Immature natural killer cell (primary cell): ENCODE data around the gene FRMD5. TPM values are rescaled to one million over a fixed set of nuclear protein-coding genes. Genes with fewer than 3 reads are reported as not detected.

ENCODE experiments used
- DNase-seq, 3 donors: peaks; one replicate each; pipeline ENCODE4 v3.0.0; 2022; ENCODE audit warnings: mixed read lengths in 1 of 3
- H3K27ac Mint-ChIP-seq, 6 donors: one replicate each; pipeline ENCODE4 v1.8.0; 2020; ENCODE audit warnings: mixed read lengths in 6 of 6, mild to moderate bottlenecking in 5 of 6, inconsistent platforms in 4 of 6, moderate library complexity in 3 of 6
- H3K27me3 Mint-ChIP-seq, 3 donors: one replicate each; pipeline ENCODE4 v1.8.0; 2020 to 2021; ENCODE audit warnings: low read depth in 3 of 3, mild to moderate bottlenecking in 3 of 3, mixed read lengths in 3 of 3, moderate library complexity in 3 of 3, inconsistent platforms in 1 of 3
- H3K36me3 Mint-ChIP-seq, 3 donors: one replicate each; pipeline ENCODE4 v1.8.0; 2020; ENCODE audit warnings: mixed read lengths in 3 of 3, inconsistent platforms in 2 of 3, mild to moderate bottlenecking in 2 of 3
- H3K4me1 Mint-ChIP-seq, 2 donors: one replicate each; pipeline ENCODE4 v1.8.0; 2020; ENCODE audit warnings: inconsistent platforms in 2 of 2, mild to moderate bottlenecking in 2 of 2, mixed read lengths in 2 of 2, moderate library complexity in 1 of 2
- H3K4me3 Mint-ChIP-seq, 5 donors: one replicate each; pipeline ENCODE4 v1.8.0; 2020; ENCODE audit warnings: mild to moderate bottlenecking in 5 of 5, mixed read lengths in 5 of 5, inconsistent platforms in 3 of 5, moderate library complexity in 3 of 5
- H3K9me3 Mint-ChIP-seq, 6 donors: one replicate each; pipeline ENCODE4 v1.8.0; 2020; ENCODE audit warnings: mild to moderate bottlenecking in 6 of 6, mixed read lengths in 6 of 6, inconsistent platforms in 4 of 6, moderate library complexity in 3 of 6
- polyA plus RNA-seq, 3 donors: library from polyadenylated mRNA; unstranded; fragments of 300-500 nt; fragmentation: Illumina TruSeq; gene quantifications; one replicate each; pipeline ENCODE4 v1.2.3, GENCODE V29; 2021

FRMD5 gene
- polyA plus RNA-seq, 3 donors from 2014 or later = 0.08 to 0.75 (median 0.21) TPM

DNA sequence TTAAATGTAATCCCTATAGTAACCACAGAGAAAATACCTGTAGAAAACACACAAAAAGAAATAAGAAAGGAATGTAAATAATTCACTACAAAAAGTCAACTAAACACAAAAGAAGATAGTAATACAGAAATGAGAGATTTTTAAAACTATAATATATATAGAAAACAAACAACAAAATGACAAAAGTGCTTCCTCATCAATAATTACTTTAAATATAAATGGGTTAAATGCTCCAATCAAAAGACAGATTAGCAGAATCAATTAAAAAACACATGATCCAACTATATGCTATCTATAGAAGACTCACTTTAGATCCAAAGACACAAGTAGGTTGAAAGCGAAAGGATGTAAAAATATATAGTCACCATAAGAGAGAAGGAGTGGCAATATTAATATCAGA lies 45.8 kb downstream of the FRMD5 start:
- H3K36me3 Mint-ChIP-seq = no peaks in the 10 kb centered on the region
- no peak for DNase-seq

DNA sequence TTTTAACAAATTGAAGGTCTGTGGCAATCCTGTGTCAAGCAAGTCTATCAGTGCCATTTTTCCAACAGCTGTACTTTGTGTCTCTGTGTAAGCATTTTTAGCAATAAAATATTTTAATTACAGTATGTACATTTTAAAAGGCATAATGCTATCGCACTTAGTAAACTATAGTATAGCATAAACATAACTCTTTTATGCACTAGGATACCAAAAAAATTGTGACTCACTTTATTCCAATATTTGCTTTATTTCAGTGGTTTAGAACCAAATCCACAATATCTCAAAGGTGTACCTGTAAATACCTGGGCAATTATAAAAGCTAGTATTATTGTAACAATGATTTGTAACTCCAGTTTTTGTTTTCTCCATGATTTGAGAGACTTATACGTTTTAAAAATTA lies 46.5 kb downstream of the FRMD5 start:
- no peak for DNase-seq
- H3K36me3 Mint-ChIP-seq = no peaks in the 10 kb centered on the region
- no peaks in the 10 kb centered on the region for H3K4me1 Mint-ChIP-seq
- peaks cover 4 to 7% (median 5%) of the 10 kb centered on the region in 3 donors for H3K27me3 Mint-ChIP-seq
- no peak overlapping the region for H3K27ac Mint-ChIP-seq
- no peaks in the 10 kb centered on the region for H3K9me3 Mint-ChIP-seq
- H3K4me3 Mint-ChIP-seq = no peak overlapping the region

More for the DNA sequence above, 45.8 kb downstream of the FRMD5 start:
- Mint-ChIP-seq H3K27me3 (peaks cover 4 to 7% (median 5%) of the 10 kb centered on the region in 3 donors), H3K4me1 (no peaks in the 10 kb centered on the region), H3K27ac (no peak overlapping the region), H3K9me3 (no peaks in the 10 kb centered on the region), H3K4me3 (no peak overlapping the region)

DNA sequence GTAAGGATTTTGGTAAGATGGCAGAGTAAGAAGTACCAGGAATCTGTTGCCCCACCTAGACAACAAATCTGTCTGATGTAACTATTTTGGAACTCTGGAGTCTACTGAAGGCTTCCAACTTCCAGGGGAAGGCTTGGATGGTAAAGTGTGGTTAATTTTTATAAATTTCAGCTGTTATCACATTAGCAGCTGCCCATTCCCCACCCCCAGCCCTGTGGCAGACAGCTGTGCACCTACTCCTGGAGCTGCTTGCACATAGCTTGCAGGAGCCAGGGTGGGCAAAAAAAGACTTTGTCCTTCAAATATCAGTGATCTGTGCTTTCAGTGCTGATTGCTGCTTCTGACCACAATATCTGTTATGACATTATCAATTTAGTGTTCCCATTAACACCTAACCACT lies 47.4 kb downstream of the FRMD5 start:
- Mint-ChIP-seq H3K9me3 (no peaks in the 10 kb centered on the region), H3K4me3 (no peak overlapping the region), H3K36me3 (no peaks in the 10 kb centered on the region), H3K27me3 (peaks cover 4 to 6% (median 5%) of the 10 kb centered on the region in 3 donors), H3K27ac (no peak overlapping the region), H3K4me1 (no peaks in the 10 kb centered on the region)
- no peak for DNase-seq

DNA sequence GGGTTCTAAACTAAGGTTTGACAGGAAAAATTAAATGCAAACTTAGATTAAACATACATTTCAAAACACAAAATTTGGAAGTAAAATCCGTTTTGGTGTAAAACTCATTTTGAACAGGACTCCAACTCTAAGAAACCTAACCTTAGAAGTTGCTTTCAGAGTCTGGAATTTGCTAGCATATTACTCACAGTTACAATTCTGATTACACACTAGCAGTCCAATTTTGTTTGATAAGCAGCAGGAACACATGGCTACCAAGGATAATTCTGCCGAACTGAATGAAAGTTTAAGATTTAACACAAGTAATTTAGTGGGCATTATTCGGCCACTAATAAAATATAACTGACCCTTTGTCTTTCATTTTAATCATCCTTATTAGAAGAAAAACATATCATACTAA lies 49.6 kb downstream of the FRMD5 start:
- H3K4me3 Mint-ChIP-seq = no peak overlapping the region
- H3K27ac Mint-ChIP-seq = no peak overlapping the region
- no peak for DNase-seq
- H3K27me3 Mint-ChIP-seq = peaks cover 3 to 4% (median 4%) of the 10 kb centered on the region in 3 donors
- H3K4me1 Mint-ChIP-seq = no peaks in the 10 kb centered on the region
- H3K9me3 Mint-ChIP-seq = no peaks in the 10 kb centered on the region
- H3K36me3 Mint-ChIP-seq = no peaks in the 10 kb centered on the region

DNA sequence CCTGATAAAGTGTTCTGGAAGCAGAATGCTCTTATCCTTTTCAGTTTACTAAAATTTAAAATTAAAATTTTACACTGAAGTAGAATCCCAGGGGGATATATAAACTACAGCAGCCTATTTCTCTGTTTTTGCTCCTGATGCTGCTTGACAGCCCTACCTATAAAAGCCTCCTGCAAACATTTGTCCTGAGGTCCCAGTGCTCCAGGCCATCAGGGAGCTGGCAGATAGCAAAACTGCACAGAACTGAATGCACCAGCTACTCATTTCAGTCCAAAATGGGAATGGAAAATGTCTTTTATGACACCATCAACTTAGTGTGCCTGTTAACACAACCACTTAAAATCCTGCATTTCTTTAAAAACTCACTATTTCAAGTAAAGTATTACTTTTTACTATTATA lies 50.1 kb downstream of the FRMD5 start:
- Mint-ChIP-seq H3K4me3 (no peak overlapping the region), H3K9me3 (no peaks in the 10 kb centered on the region), H3K27ac (no peak overlapping the region), H3K27me3 (peaks cover under 1 to 4% (median 3%) of the 10 kb centered on the region in 3 donors), H3K36me3 (no peaks in the 10 kb centered on the region), H3K4me1 (no peaks in the 10 kb centered on the region)
- no peak for DNase-seq

DNA sequence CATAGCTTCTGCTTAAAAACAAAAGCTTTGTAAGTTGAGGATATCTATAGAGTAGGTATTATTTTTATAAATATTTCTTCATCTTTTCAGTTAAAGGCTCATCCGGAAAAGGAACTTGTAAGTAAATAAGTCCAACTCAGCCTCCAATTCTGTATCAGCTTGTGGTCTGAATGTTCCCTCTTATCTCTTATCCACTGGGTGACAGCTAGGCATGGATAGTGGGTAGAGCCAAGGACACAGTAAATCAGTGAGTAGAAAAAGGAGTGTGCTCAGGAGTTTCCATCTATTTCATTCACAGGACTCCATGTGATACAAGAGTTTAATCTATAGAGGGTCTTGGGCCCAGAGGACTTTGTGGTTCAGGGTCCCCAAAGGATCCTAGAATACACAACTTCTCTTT lies 50.9 kb downstream of the FRMD5 start:
- DNase-seq = no peak
- H3K9me3 Mint-ChIP-seq = no peaks in the 10 kb centered on the region
- no peak overlapping the region for H3K4me3 Mint-ChIP-seq
- peaks cover 0 to 6% (median 4%) of the 10 kb centered on the region in 3 donors for H3K27me3 Mint-ChIP-seq
- H3K36me3 Mint-ChIP-seq = no peaks in the 10 kb centered on the region
- H3K4me1 Mint-ChIP-seq = no peaks in the 10 kb centered on the region
- H3K27ac Mint-ChIP-seq = no peak overlapping the region

DNA sequence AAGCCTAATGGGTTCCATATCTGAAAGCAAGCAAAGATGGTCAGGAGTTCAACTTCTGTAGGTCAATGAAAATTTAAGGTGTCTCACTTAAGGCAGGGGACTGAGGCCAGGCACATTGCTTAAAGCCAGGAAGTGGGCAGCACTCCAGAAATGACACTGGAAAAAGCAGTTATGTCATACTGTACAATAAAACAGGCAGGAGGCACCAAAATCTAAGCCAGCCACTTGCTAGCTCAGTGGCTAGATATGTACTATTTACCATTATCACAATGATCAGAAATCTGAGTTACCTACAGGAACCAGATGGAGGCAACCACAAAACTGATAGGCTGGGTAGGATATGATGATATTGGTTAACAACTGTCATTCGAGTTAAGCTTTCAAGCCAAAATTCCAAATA lies 57.3 kb downstream of the FRMD5 start:
- H3K9me3 Mint-ChIP-seq = no peaks in the 10 kb centered on the region
- H3K27me3 Mint-ChIP-seq = peaks cover 5 to 7% (median 5%) of the 10 kb centered on the region in 3 donors
- H3K4me1 Mint-ChIP-seq = no peaks in the 10 kb centered on the region
- no peak overlapping the region for H3K27ac Mint-ChIP-seq
- no peaks in the 10 kb centered on the region for H3K36me3 Mint-ChIP-seq
- no peak overlapping the region for H3K4me3 Mint-ChIP-seq
- no peak for DNase-seq

DNA sequence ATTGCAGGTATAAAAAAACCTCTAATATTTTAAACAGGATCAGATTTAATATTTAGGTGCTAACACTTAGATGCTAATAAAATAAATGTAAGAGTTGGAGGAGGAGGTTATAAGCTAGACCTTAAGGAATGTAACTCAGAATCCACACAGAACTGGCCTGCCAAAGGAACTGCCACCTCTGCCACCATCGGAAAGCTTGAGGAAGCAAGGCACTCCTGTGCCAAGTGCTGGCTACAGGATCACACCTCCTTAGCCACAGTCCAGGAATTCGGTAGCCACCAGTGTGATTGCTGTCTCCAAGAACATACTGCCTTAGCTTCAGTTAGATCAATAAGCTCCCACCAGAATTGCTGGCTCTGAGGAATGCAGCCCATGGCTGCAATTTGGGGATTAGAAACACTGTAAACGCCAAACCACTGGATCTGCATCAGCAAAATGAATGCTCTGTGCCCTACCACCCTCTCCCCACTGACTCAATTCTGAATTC lies 58.0 kb downstream of the FRMD5 start:
- DNase-seq = no peak
- no peak overlapping the region for H3K27ac Mint-ChIP-seq
- H3K4me3 Mint-ChIP-seq = no peak overlapping the region
- no peaks in the 10 kb centered on the region for H3K9me3 Mint-ChIP-seq
- peaks cover 5 to 7% (median 6%) of the 10 kb centered on the region in 3 donors for H3K27me3 Mint-ChIP-seq
- no peaks in the 10 kb centered on the region for H3K36me3 Mint-ChIP-seq
- H3K4me1 Mint-ChIP-seq = no peaks in the 10 kb centered on the region

DNA sequence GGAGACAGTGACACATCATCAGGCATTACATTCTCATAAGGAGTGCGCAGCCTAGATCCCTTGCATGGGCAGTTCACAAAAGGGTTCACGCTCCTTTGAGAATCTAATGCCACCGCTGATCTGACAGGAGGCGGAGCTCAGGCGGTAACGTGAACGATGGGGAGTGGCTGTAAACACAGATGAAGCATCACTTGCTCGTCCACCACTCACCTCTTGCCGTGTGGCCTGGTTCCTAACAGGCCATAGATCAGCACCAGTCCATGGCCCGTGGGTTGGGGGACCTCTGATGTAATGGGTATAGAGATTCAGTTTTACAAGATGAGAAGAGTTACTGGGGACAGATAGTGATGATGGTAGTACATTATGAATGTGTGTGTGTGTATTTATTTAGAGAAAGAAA lies 63.0 kb downstream of the FRMD5 start:
- Mint-ChIP-seq H3K4me3 (no peak overlapping the region), H3K36me3 (peaks cover 0 to 4% (median 0%) of the 10 kb centered on the region in 3 donors), H3K27ac (no peak overlapping the region), H3K9me3 (no peaks in the 10 kb centered on the region), H3K27me3 (peaks cover 1 to 12% (median 4%) of the 10 kb centered on the region in 3 donors), H3K4me1 (no peaks in the 10 kb centered on the region)
- no peak for DNase-seq

DNA sequence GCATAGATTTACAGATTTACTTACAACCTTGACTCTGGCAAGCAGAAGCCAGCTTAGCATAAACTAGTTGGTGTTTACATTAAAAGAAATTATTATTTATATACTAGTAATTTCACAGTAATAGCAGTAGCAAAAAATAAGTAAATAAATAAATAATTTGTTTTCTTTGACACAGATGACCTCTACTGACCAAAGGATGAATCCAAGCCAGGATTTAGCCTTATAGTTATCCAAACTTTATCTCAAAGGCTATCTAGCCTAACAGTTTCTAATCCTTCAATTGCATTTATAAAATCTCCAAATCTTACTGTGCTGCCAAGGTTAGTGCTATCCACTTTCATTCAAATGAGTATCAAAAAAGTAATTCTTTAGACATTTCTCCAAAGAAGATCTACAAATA lies 64.3 kb downstream of the FRMD5 start:
- Mint-ChIP-seq H3K4me1 (no peaks in the 10 kb centered on the region), H3K4me3 (no peak overlapping the region), H3K27ac (no peak overlapping the region), H3K36me3 (peaks cover 0 to 4% (median 0%) of the 10 kb centered on the region in 3 donors), H3K9me3 (no peaks in the 10 kb centered on the region), H3K27me3 (peaks cover 1 to 12% (median 3%) of the 10 kb centered on the region in 3 donors)
- DNase-seq = no peak

DNA sequence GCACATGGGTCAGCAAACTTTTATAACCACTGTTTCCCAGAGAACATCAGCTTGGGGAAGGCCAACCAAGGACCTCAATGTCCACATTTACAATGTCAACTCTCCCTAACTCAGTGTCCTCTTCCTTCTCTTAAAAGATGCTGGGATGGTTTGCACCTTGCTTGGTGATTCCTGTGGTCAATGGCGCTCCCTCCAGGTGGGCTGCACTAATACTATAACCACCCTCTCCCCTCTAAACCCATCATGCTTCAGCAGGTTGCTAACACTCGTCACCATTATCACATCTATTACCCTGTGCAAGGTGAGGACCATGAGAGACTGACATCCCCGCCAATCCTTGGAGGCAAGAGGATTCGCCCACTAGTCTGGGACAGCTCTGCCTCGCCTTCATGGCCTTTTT lies 65.2 kb downstream of the FRMD5 start:
- Mint-ChIP-seq H3K4me3 (no peak overlapping the region), H3K36me3 (peaks cover 0 to 4% (median 0%) of the 10 kb centered on the region in 3 donors), H3K27me3 (peaks cover 0 to 10% (median 1%) of the 10 kb centered on the region in 3 donors), H3K27ac (no peak overlapping the region), H3K9me3 (no peaks in the 10 kb centered on the region), H3K4me1 (no peaks in the 10 kb centered on the region)
- no peak for DNase-seq

DNA sequence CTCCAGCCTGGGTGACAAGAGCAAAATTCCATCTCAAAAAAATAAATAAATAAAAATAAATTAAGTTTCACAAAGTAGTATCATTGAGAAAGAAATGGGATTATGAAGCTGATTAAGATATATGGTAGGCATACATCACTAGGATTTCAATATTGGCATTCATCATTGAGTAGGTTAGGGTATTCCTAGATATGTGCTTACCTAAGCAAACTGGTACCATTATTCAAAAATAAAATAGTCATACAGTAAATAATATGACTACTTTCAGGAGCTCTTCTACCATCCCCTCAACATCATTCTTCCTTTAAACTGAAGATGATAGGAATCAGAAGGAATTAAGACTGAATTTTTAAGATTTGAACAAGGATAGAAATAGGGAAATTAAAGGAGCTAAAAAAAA lies 66.6 kb downstream of the FRMD5 start:
- Mint-ChIP-seq H3K36me3 (peaks cover 0 to 4% (median 0%) of the 10 kb centered on the region in 3 donors), H3K9me3 (no peaks in the 10 kb centered on the region), H3K27me3 (peaks cover 0 to 8% (median 0%) of the 10 kb centered on the region in 3 donors), H3K27ac (no peak overlapping the region), H3K4me1 (no peaks in the 10 kb centered on the region), H3K4me3 (no peak overlapping the region)
- no peak for DNase-seq

DNA sequence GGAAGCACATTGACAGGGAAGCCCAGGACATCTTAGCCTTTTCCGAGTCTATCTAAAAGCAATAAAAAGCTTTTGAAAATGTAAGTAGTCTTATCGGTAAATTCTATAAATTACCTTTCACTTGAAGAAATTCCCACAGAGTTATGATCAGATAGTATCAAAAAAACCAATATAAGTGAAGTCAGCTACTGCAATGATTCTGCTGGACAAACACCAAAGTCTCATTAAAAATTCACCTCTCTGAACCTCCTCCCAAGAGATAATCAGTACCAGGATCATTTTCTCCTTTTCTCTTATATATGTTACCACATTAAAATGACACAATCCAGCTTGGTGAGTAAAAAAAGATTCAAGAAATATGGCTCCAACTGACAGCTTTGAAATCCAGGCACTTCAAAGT lies 69.2 kb downstream of the FRMD5 start:
- H3K4me1 Mint-ChIP-seq = no peaks in the 10 kb centered on the region
- H3K27ac Mint-ChIP-seq = no peak overlapping the region
- no peak for DNase-seq
- peaks cover 0 to 8% (median 0%) of the 10 kb centered on the region in 3 donors for H3K27me3 Mint-ChIP-seq
- H3K9me3 Mint-ChIP-seq = no peaks in the 10 kb centered on the region
- H3K36me3 Mint-ChIP-seq = no peaks in the 10 kb centered on the region
- no peak overlapping the region for H3K4me3 Mint-ChIP-seq

DNA sequence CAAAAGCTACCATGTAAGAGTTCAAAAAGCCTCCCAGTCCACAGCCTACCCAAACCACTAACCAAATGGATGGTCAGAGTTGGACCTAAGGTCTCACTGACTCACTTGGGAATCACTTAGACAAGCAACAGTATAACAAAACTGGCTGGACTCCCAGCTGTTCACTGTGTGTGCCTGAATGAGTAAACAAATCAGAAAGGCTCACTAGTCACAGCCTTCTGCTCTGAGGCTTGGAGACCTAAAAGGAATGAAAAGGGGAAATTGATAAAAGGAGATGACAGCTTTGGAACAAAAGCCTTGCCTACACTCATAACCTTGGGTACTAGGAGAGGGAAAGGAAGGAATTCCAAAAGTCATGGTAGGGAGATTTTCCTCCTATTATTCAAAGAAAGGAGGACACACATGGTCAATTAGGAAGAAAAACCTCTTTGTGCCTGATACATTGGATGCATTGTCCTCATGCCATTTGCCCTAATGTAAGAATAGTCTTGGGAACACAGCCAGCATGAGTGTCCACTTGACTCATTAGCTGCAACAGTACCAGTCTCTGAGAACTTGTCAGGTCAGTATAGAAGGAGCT lies 92.3 kb downstream of the FRMD5 start:
- no peaks in the 10 kb centered on the region for H3K36me3 Mint-ChIP-seq
- H3K4me1 Mint-ChIP-seq = no peaks in the 10 kb centered on the region
- H3K27me3 Mint-ChIP-seq = peaks cover 0 to 4% (median 3%) of the 10 kb centered on the region in 3 donors
- H3K4me3 Mint-ChIP-seq = no peak overlapping the region
- no peak overlapping the region for H3K27ac Mint-ChIP-seq
- peaks cover 0 to 2% (median 0%) of the 10 kb centered on the region in 6 donors for H3K9me3 Mint-ChIP-seq
- no peak for DNase-seq

DNA sequence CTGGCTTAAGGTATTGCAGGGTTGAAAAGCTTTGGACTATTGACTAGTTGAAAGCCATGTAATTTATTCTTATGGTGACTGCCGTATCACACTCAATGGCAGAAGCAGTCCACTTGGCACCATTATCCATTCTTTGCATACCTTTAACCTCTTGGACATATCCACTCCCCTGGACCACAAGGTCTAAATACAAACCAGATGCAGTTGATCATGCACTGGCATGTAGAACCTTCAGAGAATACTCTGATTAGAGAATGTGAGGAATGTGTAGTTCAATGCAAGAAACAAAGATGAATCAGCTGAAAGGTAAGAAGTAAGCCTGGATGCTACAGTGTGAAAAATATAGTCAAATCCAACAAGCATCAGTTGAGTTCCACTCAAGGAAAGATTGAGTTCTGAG lies 93.1 kb downstream of the FRMD5 start:
- Mint-ChIP-seq H3K9me3 (peaks cover 0 to 2% (median 0%) of the 10 kb centered on the region in 6 donors), H3K4me3 (no peak overlapping the region), H3K36me3 (no peaks in the 10 kb centered on the region), H3K4me1 (no peaks in the 10 kb centered on the region), H3K27me3 (peaks cover 0 to 4% (median under 1%) of the 10 kb centered on the region in 3 donors), H3K27ac (no peak overlapping the region)
- no peak for DNase-seq
